C4-2B (cell line): ENCODE data around the gene MPEG1.

Experiments used
- ZFX ChIP-seq: fragments of 450-650 bp; IDR thresholded peaks from 2 replicates; pipeline ENCODE4 v1.6.1; 2017
- TF ChIP-seq, protein P1 (sequence below): fragments of 450-650 bp; conservative IDR thresholded peaks from 2 replicates; pipeline ENCODE4 v1.5.1; 2017; ENCODE audit warnings: mild to moderate bottlenecking

DNA sequence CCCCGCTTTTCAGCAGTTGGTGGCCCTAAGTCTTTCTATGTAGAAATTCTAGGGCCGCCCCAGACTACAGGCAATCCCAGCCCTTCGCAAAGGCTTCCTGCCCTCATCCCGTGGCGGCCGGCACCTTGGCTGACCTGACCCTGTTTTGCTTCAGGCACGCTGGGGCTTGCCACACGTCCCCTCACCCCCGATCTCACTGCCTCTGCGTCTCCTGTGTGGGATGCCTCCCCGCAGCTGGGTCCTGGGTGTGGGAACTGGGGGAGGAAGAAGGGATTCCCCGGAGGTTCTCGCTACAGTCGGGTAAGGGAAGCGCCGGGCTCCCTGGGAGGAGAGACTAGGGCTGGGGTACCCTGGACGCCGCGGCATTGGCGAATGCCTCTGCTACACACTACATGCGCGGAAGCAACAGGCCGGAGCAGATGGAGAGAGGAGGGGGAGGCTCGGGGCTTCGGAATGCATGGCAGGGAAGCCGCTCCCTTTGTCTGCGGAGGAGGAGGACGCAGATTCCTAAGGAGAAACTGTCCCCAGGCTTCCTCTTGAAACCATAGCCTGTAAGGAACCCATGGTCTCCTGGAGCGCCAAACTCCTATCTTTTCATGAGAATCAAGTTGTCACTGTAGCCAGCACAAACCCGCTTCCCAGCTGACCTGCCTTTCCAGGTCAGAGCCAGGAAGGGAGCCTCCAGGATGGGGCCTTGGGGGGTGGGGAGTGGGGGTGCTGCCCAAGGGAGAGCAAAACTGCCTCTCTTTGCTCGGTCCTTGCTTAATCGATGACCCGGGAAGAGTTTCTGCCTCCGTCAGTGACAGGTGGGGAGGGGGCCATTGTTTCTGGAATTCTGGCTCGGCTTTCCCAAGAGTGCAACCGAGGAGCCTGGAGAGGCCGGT is 39.4 kb downstream of the MPEG1 start:
- TF ChIP-seq, protein P1, sequence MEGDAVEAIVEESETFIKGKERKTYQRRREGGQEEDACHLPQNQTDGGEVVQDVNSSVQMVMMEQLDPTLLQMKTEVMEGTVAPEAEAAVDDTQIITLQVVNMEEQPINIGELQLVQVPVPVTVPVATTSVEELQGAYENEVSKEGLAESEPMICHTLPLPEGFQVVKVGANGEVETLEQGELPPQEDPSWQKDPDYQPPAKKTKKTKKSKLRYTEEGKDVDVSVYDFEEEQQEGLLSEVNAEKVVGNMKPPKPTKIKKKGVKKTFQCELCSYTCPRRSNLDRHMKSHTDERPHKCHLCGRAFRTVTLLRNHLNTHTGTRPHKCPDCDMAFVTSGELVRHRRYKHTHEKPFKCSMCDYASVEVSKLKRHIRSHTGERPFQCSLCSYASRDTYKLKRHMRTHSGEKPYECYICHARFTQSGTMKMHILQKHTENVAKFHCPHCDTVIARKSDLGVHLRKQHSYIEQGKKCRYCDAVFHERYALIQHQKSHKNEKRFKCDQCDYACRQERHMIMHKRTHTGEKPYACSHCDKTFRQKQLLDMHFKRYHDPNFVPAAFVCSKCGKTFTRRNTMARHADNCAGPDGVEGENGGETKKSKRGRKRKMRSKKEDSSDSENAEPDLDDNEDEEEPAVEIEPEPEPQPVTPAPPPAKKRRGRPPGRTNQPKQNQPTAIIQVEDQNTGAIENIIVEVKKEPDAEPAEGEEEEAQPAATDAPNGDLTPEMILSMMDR: no peak
- TF ChIP-seq ZFX: no peak
